Tracheal epithelial cell (primary cell): ENCODE data around the gene MS4A18. TPM values are rescaled to one million over a fixed set of nuclear protein-coding genes. Genes with fewer than 3 reads are reported as not detected.

Source experiments
- total RNA-seq: library from RNA; depleted of rRNA; stranded (reverse); fragments of >200 nt; gene quantifications from 2 replicates; pipeline ENCODE4 v1.2.1, GENCODE V29; 2014

The MS4A18 gene
- total RNA-seq: not detected in 2 replicates

GRCh38 chr11:60724420-60724819 lies at the start of gene MS4A18:
MS4A18 (plus strand) TSS chr11:60724720.

GRCh38 chr11:60699284-60699691 lies 25.2 kb upstream of the MS4A18 start, which contains the start of gene MS4A8:
MS4A8 (plus strand) TSS chr11:60699612; CDS start chr11:60700861, 1,249 bp downstream.

GRCh38 chr11:60756307-60757032 lies 31.9 kb downstream of the MS4A18 start, which contains the start of gene MS4A15:
MS4A15 (plus strand) TSS chr11:60756867; CDS start chr11:60763734, 6,867 bp downstream.

GRCh38 chr11:60785136-60785535 lies 60.6 kb downstream of the MS4A18 start, which contains the start of gene MS4A10:
MS4A10 (plus strand) TSS chr11:60785333; CDS start chr11:60790336, 5,003 bp downstream.

Other genes with a start within 250 kb of the MS4A18 start
- not detected in 2 replicates for gene MS4A12, start 231.9 kb upstream of the MS4A18 start, total RNA-seq
- gene MS4A13, start 209.3 kb upstream of the MS4A18 start, total RNA-seq: not detected in 2 replicates
- gene MS4A8, start 25.1 kb upstream of the MS4A18 start, total RNA-seq: not detected in 2 replicates
- not detected in 2 replicates for gene MS4A15, start 32.1 kb downstream of the MS4A18 start, total RNA-seq
- not detected in 2 replicates for gene MS4A10, start 60.6 kb downstream of the MS4A18 start, total RNA-seq
- gene CCDC86, start 117.4 kb downstream of the MS4A18 start, total RNA-seq: 14.5 and 17.6 TPM in 2 replicates
- not detected in 2 replicates for gene PTGDR2, start 131.2 kb downstream of the MS4A18 start, total RNA-seq
- gene ZP1, start 142.8 kb downstream of the MS4A18 start, total RNA-seq: not detected in 2 replicates
- gene PRPF19, start 181.9 kb downstream of the MS4A18 start, total RNA-seq: 38.8 and 71.6 TPM in 2 replicates
- gene TMEM109, start 189.4 kb downstream of the MS4A18 start, total RNA-seq: 14.7 and 17.4 TPM in 2 replicates
- gene TMEM132A, start 199.7 kb downstream of the MS4A18 start, total RNA-seq: 32.4 and 208 TPM in 2 replicates
- gene SLC15A3, start 227.5 kb downstream of the MS4A18 start, total RNA-seq: 0.85 and 2.9 TPM in 2 replicates
- gene CD6, start 247.0 kb downstream of the MS4A18 start, total RNA-seq: under 0.01 TPM in 1 of 2 replicates, not detected in the other